BLaER1 (cell line): ENCODE data around the gene MOXD1.
"Not testable (repeated sequence)": the region's sequence is repeated elsewhere in the genome, so short reads cannot be mapped to it uniquely, and the experiment has no call there.

ENCODE experiments used
- H3K27ac ChIP-seq: shearing (Covaris generic); formaldehyde crosslinking; 2 replicates; pipeline ENCODE4 v1.8.1; 2022
- H3K27me3 ChIP-seq: shearing (Covaris generic); formaldehyde crosslinking; 2 replicates; pipeline ENCODE4 v1.8.1; 2022
- H3K36me3 ChIP-seq: shearing (Covaris generic); formaldehyde crosslinking; 2 replicates; pipeline ENCODE4 v1.8.1; 2022
- H3K4me1 ChIP-seq: shearing (Covaris generic); formaldehyde crosslinking; 2 replicates; pipeline ENCODE4 v1.8.1; 2022
- H3K4me2 ChIP-seq: shearing (Covaris generic); formaldehyde crosslinking; 2 replicates; pipeline ENCODE4 v1.8.1; 2022
- H3K4me3 ChIP-seq: shearing (Covaris generic); formaldehyde crosslinking; 2 replicates; pipeline ENCODE4 v1.8.1; 2022
- H3K9ac ChIP-seq: shearing (Covaris generic); formaldehyde crosslinking; 2 replicates; pipeline ENCODE4 v1.8.1; 2022
- H3K9me3 ChIP-seq: shearing (Covaris generic); formaldehyde crosslinking; 2 replicates; pipeline ENCODE4 v1.8.1; 2022
- H4K20me1 ChIP-seq: shearing (Covaris generic); formaldehyde crosslinking; 2 replicates; pipeline ENCODE4 v1.8.1; 2022
- Cebpa-rat ChIP-seq: shearing (Covaris generic); IDR thresholded peaks from 2 replicates; pipeline ENCODE4 v1.8.1; 2022

Gene MOXD1

DNA sequence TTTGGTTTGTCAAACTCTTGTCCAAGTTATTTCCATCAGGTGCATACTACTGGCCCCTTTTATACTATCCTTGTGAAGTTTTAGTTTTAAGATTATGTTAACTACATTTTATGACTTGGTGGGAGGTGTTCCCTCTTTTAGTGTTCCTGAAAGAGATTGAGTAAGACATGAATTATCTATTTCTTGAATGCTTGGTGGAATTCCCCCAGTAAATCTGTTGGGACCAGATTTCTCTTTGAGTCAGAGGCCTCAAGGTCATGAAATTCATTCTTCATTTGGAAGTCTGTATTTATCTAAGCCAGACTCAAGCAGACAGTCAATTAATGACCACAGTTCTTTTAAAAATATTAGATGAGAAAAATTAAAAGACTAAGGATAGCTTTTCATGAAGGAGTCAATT, 81.3 kb downstream of the MOXD1 start:
- no peak overlapping the region for H3K4me2 ChIP-seq
- H3K27me3 ChIP-seq = no peaks in the 10 kb centered on the region
- peaks cover 14% of the 10 kb centered on the region for H3K9me3 ChIP-seq
- no peaks in the 10 kb centered on the region for H3K36me3 ChIP-seq
- H3K4me1 ChIP-seq = no peaks in the 10 kb centered on the region
- no peak overlapping the region for H3K27ac ChIP-seq
- no peak for TF ChIP-seq Cebpa-rat
- no peak overlapping the region for H3K9ac ChIP-seq
- no peaks in the 10 kb centered on the region for H4K20me1 ChIP-seq
- H3K4me3 ChIP-seq = no peak overlapping the region

DNA sequence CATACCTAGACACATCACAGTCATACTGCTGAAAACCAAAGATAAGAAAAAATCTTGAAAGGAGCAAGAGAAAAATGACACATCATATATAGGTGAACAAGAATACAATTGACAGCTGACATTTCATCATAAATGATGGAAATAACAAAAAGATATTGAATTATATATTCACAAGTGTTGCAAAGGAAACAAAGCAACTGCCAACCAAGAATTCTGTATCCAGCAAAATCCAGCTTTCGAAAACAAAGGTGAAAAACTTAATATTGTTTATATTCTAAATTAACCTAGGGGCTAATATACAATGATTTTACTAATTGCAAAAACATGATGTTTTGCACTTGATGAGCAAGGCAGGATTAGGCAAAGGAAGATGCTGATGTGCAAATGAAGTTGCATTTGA, 84.3 kb downstream of the MOXD1 start:
- Histone ChIP-seq H3K4me1 (no peaks in the 10 kb centered on the region), H3K9ac (no peak overlapping the region), H3K4me2 (no peak overlapping the region), H3K4me3 (no peak overlapping the region), H4K20me1 (no peaks in the 10 kb centered on the region), H3K9me3 (peaks cover 14% of the 10 kb centered on the region), H3K27ac (no peak overlapping the region), H3K36me3 (no peaks in the 10 kb centered on the region), H3K27me3 (no peaks in the 10 kb centered on the region)
- TF ChIP-seq Cebpa-rat = no peak

DNA sequence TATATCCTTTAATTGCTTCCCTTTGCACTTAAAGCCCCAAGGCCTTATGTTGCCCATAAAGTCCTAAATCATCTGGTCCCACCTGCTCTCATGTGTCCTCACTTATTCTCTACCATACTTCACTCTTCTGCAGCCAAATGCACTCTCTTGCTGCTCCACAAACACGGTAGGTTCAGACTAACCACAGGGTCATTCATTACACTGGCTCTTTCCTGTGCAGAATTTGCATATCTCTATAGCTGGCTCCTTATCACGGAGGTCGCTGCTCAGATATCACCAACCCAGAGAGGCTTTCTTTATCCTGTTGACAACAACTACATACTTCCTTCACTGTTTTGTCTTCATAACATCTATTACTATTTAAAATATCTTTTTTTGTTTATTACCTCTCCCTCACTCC, 86.8 kb downstream of the MOXD1 start:
- peaks cover 17% of the 10 kb centered on the region for H3K9me3 ChIP-seq
- TF ChIP-seq Cebpa-rat = no peak
- no peaks in the 10 kb centered on the region for H3K27me3 ChIP-seq
- H3K4me2 ChIP-seq = no peak overlapping the region
- no peaks in the 10 kb centered on the region for H4K20me1 ChIP-seq
- no peak overlapping the region for H3K4me3 ChIP-seq
- no peaks in the 10 kb centered on the region for H3K4me1 ChIP-seq
- H3K36me3 ChIP-seq = no peaks in the 10 kb centered on the region
- H3K9ac ChIP-seq = no peak overlapping the region
- no peak overlapping the region for H3K27ac ChIP-seq

DNA sequence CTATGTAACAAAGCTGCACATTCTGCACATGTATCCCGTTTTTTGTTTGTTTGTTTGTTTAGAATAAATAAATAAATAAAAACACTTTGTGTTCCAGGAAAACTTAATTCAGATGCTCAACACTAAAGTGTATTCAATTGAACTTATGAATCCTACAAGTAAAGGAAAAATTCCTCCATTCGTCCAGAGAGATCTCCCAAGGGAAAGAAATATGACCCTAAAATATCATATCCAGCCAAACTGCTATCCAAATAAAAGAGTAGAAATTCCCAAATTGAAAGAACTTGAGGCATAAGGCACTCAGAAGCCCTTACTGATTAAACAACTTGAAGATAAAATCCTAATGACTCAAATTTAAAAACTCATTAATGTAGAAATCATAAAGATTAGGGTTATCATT, 90.4 kb downstream of the MOXD1 start:
- Histone ChIP-seq H3K9ac (no peak overlapping the region), H3K4me1 (no peaks in the 10 kb centered on the region), H3K4me2 (no peak overlapping the region), H3K27me3 (no peaks in the 10 kb centered on the region), H3K27ac (no peak overlapping the region), H3K9me3 (peaks cover 3% of the 10 kb centered on the region), H3K36me3 (no peaks in the 10 kb centered on the region), H3K4me3 (no peak overlapping the region), H4K20me1 (no peaks in the 10 kb centered on the region)
- no peak for TF ChIP-seq Cebpa-rat

DNA sequence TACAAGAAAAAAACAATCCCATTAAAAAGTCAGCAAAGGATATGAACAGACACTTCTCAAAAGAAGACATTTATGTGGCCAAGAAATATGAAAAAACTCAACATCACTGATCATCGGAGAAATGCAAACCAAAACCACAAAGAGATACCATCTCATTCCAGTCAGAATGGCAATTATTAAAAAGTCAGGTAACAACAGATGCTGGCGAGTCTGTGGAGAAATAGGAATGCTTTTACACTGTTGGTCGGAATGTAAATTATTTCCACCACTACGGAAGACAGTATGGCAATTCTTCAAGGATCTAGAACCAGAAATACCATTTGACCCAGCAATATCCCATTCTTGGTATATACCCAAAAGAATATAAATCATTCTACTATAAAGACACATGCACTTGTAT, 91.1 kb downstream of the MOXD1 start:
- H3K9ac ChIP-seq, H3K27me3 ChIP-seq, H4K20me1 ChIP-seq, H3K27ac ChIP-seq, H3K9me3 ChIP-seq, H3K4me2 ChIP-seq, H3K36me3 ChIP-seq, H3K4me3 ChIP-seq, H3K4me1 ChIP-seq: not testable (repeated sequence)

DNA sequence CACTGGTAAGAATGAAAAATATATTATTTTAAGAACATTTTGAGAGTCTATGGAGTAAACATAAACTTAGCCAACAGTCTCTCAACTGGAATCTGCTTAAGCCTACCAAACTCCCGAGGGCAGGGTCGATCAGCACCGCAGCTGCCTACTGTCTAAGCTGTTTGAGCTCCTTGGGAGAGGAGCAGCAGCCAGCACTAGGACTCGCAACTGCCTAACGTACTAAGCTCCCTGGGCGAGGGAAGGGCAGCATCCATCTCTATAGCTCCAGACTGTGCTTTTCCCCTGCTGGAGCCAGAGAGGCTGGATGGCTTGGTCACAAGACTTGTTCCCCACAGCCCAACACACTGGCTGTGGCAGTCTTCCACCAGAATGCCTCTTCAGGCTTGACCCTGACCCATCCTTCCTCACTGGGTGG, 96.4 kb downstream of the MOXD1 start:
- H3K27me3 ChIP-seq = no peaks in the 10 kb centered on the region
- H4K20me1 ChIP-seq = no peaks in the 10 kb centered on the region
- H3K27ac ChIP-seq = no peak overlapping the region
- no peaks in the 10 kb centered on the region for H3K4me1 ChIP-seq
- no peak overlapping the region for H3K9ac ChIP-seq
- H3K4me2 ChIP-seq = no peak overlapping the region
- TF ChIP-seq Cebpa-rat = no peak
- no peak overlapping the region for H3K4me3 ChIP-seq
- no peaks in the 10 kb centered on the region for H3K36me3 ChIP-seq
- peaks cover 6% of the 10 kb centered on the region for H3K9me3 ChIP-seq

DNA sequence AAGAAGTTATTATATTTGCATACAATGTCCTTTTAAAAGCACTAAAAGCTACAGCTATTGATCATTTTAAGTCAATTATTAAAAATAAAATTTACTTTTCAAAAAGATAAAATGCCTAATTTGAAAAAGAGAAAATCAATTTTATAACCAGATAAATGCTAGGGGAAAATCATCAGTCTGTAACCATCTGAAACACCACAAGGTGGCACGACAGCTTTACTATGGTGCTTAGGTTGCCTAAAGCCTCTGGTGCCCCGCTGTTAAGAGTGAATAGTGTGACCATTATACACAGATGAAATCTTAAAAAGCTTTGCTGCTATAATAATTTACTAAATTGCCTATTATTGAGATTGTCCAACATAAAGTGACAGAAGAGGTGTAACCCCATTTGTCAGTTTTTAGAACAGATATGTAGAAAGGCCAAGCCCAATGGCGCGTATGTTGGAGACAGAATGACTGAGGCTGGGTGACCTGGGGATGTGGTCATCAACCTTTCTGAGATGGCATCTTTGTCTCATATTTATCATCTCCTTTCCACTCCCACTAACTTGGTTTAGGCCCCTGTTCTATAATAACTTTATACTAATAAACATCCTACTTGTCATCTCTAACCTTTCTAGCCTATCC, 100.8 kb downstream of the MOXD1 start:
- TF ChIP-seq Cebpa-rat = no peak
- no peaks in the 10 kb centered on the region for H3K4me1 ChIP-seq
- no peak overlapping the region for H3K27ac ChIP-seq

DNA sequence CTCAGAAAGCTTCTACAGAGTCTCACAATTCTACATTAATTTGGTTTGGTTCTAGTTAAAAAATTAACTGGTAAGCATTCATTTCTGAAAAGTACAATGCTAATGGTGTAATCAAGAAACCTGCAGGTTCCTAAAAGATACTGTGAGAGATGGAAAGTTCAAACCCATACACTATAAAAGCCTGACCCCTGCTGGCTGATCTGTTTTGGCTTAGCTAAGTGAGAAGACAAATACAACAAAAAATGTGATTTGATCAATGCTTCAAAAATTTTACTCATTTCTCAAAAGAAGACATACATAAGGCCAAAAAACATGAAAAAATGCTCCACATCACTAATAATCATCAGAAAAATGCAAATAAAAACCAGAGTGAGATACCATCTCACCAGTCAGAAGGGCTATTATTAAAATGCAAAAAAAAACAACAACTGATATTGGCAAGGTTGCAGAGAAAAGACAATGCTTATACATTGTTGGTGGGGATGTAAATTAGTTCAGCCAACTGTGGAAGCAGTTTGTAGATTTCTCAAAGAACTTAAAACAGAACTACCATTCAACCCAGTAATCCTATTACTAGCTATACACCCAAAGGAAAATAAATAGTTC, 102.8 kb downstream of the MOXD1 start:
- Histone ChIP-seq H3K4me3 (no peak overlapping the region), H3K27me3 (no peaks in the 10 kb centered on the region), H3K9ac (no peak overlapping the region), H4K20me1 (no peaks in the 10 kb centered on the region), H3K4me1 (no peaks in the 10 kb centered on the region), H3K9me3 (no peaks in the 10 kb centered on the region), H3K27ac (no peak overlapping the region), H3K36me3 (no peaks in the 10 kb centered on the region), H3K4me2 (no peak overlapping the region)
- TF ChIP-seq Cebpa-rat = no peak

More for the DNA sequence above, 100.8 kb downstream of the MOXD1 start:
- H4K20me1 ChIP-seq = no peaks in the 10 kb centered on the region
- no peak overlapping the region for H3K4me3 ChIP-seq
- peaks cover 6% of the 10 kb centered on the region; the same call in 1 of the 2 replicates for H3K9me3 ChIP-seq
- no peaks in the 10 kb centered on the region for H3K36me3 ChIP-seq
- no peak overlapping the region for H3K9ac ChIP-seq
- H3K27me3 ChIP-seq = no peaks in the 10 kb centered on the region
- H3K4me2 ChIP-seq = no peak overlapping the region

DNA sequence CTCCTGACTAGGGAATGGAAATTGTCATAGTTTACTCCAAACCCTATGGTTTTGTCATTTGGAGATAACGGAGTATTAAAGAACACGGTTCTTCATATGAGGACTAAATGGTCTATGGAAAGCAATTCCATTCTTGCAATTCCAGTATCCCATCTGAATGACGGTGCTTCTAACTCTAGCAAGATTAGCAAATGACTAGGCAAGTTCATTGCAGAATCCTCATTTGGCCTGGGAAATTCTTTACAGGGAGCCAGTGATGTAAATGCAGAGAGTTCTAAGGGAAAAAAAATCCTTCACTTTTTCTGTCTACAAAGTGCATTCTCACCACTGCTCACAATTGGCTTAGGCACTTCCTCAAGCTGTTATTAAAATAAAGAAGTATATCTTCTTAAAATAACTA, 111.5 kb downstream of the MOXD1 start:
- H3K27me3 ChIP-seq = no peaks in the 10 kb centered on the region
- no peaks in the 10 kb centered on the region for H4K20me1 ChIP-seq
- no peak for TF ChIP-seq Cebpa-rat
- H3K4me1 ChIP-seq = no peaks in the 10 kb centered on the region
- no peak overlapping the region for H3K4me3 ChIP-seq
- no peak overlapping the region for H3K27ac ChIP-seq
- no peak overlapping the region for H3K4me2 ChIP-seq
- H3K9me3 ChIP-seq = no peaks in the 10 kb centered on the region
- no peaks in the 10 kb centered on the region for H3K36me3 ChIP-seq
- H3K9ac ChIP-seq = no peak overlapping the region

DNA sequence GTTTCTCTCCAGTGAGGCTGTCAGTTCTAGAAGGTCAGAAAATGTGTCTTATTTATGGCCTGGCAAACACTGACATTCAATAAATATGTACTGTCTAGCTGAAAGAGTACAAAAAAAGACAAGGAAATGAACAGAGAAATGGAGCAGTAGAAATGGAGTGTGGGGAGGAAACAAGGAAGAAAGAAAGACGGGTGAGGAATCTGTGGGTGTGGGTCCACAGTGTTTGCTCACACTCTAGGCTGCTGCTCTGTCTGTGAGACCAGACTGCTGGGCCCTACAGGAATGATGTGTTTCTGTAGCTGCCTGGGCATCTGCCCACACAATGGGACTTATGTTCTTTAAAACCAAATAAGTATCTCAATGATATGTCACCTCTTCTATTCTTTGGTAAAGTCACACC, 114.2 kb downstream of the MOXD1 start:
- Histone ChIP-seq H4K20me1 (no peaks in the 10 kb centered on the region), H3K4me3 (no peak overlapping the region), H3K9me3 (no peaks in the 10 kb centered on the region), H3K4me2 (no peak overlapping the region), H3K36me3 (no peaks in the 10 kb centered on the region), H3K27me3 (no peaks in the 10 kb centered on the region), H3K27ac (no peak overlapping the region), H3K4me1 (no peaks in the 10 kb centered on the region), H3K9ac (no peak overlapping the region)
- no peak for TF ChIP-seq Cebpa-rat
